GDM1 (cell line): ENCODE results near the gene IGF1.
A peak's percentile ranks its signal among the peaks of the same experiment; 100 is the strongest.

Source experiments
- DNase-seq: peaks from one replicate; lab custom pipeline; 2025; lab: John Stamatoyannopoulos, UW

IGF1 gene

DNA sequence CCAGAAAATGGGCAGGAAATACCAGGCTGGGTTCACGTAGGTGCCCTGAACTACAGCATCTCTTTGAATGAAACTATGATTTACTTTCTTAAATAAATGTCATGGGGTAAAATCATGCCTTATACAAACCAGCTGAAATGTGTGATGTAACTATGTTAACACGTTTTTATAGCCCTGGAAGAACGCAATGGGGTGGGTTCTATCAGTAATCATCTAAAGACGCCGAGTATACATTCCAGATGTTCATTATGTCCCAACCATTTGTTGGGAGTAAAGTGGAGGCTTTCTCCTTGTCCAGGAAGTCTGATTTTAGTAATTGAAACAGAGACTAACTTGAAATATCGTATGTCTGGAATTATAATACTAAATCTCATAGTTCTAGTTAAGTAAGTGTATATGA is 16.2 kb upstream of the IGF1 start:
- DNase-seq = no peak

DNA sequence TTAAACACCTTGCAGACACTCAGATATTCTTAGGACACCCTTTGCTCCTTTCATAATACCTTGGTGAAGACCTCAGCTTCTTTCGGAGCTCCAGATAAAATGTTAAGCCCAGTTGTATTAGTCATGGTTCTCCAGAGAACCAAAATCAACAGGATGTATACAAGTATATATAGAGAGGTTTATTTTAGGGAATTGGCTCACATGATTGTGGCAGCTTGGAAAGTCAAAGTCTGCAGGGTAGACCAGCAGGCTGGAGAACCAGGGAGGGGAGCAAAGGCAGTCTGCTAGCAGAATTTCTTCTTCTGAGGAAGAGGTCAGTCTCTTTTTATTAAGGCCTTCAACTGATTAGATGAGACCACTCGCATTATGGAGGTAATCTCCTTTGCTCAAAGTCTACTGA is 6.9 kb upstream of the IGF1 start:
- DNase-seq = no peak

DNA sequence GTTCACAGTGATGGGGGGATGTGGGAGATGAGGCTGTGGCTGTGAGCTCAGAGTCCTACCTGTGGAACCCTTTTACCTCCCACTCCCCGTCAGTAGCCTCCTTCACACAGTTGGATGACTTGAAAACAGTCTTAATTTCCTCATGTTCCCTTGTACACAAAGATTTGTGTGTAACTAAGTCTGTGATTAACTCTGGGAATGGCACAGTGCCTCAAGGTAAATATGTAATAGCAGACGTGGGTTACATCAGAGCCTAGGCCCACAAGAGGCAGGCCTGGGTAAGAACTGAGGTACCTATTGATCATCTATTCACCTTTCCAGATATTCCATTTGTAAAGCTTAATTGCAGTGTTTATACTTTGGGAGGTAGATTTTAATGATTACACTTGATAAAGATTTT is 5.8 kb upstream of the IGF1 start:
- no peak for DNase-seq

DNA sequence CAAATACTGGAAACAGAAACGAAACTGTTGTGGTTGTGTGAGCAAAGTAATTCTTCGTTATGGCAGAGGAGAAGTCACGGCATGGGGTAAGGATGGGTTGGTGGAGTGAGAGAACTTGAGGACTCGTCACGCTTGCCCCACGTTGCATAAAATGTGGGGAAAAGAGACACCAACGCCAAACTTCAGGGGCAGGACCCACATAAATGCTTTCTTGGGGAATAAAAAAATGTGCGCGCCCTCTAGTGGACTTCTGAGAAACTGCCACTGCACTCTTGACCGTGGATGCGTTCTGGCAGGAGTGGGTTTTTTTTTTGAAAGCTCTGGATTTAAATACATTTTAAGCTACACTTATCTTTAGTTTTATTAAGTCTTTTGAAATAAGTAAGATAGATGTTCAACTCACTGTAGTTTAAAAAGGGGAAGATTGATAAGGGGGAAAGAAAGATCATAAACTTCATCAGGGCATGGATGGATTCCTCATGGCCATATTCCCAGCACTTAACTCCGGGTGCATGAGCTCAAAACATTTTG is 4.1 kb upstream of the IGF1 start:
- peak; percentile 4 for DNase-seq

DNA sequence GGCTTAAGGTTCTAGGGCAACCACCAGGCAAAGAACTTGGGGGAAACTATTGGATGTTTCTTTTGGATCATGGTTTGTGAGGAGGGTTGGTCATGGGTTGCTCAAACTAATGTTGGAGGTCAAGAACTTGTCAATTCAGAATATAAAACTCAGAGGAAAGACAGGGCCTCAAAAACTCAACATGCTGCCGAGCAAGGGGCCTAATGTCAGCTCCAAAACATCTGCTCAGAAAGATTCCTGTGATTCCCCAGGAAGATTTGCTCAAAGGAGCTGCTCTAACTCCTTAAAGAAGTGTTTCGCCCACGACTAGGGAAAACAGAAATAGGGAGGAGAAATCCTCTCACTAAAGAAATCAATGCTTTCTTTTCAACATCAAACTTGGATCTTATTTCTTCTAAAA is 3.7 kb upstream of the IGF1 start:
- no peak for DNase-seq

DNA sequence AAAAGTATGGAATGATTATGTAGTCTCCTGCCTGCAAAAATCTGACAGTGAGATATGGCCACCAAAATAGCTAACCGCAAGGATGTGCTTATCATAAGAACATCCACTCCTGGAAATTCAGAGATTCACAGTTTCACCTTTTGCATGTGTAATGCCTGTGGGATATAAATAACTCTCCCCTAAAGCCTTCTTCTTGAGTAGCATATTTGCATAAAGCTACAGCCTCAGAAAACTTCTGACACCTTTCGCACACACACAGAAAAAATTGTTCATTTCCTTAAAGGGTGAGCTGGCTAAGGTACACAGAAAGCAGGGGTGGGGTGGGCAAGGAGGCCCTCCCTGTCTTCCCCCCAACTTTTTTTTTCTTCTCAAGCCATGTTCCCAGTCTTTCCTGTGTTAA is 3.1 kb upstream of the IGF1 start:
- DNase-seq = no peak

DNA sequence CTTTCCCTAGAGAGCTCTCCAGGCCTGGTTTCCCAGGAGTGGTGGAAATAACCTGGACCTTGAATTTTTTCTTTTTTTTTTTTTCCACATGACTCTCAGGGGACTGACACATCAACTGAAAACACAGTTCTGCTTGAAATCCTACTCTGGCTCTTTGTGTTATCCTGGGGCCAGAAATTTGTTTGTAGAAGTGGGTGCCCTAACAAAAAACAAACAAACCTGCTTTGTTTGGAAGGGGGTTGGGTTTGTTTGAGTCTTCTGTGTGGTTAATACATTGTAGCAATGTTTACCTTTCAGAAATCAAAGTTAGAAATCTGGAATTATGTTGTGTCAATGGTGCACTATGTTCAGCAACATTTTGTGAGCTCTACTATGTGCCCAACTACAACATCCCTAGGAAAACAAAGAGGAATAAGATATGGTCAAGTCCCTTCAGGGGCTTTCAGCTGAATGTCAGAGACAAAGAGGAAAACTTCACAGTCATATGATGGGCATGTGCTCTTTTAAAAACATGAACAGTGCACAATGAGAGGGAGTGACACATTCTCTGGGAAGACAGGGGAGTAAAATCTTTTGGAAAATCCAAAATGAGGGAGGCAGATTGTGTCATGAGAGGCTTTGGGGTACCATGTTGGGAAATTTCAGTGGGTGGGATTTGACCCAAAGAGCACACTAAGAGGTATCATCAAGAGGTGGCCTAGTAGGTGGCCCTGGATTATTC is 1.5 kb upstream of the IGF1 start:
- no peak for DNase-seq

DNA sequence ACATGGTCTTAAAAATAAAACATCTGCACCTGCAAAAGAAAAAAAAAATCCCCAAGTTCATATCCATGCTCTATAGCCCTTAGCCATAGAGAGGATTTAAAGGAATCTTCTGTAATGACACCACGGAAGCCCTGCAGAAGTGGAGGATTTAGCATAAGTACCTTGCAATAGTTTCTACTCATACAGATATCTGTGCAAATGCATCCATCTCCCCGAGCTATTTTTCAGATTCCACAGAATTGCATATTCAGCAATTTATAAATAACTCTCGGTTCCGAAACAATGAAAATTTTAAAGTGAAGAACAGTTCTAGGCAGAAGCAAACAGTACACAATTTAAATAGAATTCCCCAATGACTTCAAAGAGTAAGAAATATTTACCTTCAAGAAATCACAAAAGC is 424 bp downstream of the IGF1 start:
- DNase-seq = no peak

DNA sequence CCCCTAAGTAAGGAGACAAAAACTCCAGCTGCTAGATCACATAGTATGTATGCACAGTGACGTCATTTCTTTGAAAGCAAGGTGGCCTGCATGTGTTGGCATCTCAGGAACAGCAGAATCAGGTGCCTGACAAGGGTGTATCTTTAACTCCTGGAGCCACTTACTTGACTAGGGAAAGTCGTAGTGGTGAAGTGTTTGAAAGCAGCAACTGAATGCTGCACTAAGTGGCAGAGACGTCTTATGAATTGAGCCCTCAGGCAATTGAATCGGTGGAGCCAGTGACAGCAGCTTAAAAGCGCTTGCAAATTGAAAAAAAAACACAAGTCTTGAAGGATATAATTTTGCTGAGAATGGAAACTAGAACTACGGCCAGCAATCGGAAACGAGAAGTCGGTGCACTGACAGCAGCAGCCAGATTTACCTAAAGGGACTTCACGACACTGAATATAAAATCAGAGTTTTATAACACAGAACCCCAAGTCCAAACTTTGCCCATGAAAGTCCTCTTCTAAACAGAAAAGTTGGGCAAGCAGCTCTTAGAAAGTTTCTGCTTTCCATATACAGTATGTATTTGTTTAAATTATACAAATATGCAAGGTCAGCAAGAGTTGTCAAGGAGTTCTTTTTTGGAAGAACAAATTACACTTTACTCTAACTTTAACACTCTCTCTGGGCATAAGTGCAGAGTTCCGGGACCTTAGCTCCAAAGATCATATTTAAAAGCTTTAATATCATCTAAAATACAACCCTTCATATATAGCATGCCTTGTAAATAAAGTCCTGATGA is 1.1 kb downstream of the IGF1 start:
- no peak for DNase-seq

DNA sequence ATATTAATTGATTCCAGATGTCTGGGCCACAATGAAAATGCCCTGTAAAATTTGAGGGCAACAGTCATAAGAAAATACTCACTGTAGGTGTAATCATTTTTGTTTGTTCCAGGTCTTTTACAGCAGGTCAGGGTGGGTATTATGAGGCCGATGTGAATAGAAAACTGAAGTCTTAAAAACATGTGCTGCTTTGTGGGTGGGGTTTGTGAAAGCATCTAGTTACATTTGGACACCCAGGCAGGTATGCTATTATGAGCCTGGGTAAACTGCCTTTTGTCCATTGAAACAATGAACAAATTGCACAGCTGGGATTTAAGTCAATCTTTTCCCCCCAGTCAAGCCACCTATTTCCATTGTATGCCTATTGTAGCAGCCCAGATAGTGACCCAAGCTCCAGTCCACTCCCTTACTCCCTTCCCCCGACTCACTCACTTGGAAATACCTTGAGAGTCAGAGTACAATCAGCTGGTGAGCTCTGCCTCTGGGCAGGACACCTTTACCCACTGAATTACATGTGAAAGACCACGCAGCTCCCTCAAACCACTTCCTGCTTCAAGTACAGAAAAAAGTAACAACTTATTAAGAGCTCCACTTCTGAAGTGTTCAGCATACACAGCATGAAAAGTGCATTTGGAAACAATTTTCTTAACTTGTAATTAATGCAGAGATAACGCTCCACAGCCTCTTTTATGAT is 1.8 kb downstream of the IGF1 start:
- no peak for DNase-seq

DNA sequence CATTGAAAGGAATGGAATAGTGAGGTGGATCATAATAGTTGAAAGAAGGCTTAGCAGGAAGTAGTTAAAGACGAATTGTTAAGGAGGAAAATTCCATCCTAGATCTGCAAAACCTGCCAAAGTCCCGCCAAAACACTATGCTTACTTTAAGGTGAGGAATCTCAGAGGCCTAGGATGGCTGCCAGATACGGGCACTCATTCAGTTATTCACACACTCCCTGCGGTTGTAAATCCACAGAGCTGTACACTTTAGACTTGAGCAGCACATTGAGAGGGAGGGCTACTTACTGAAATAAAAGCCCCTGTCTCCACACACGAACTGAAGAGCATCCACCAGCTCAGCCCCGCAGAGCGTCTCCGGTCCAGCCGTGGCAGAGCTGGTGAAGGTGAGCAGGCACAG is 5.0 kb downstream of the IGF1 start:
- DNase-seq = no peak

DNA sequence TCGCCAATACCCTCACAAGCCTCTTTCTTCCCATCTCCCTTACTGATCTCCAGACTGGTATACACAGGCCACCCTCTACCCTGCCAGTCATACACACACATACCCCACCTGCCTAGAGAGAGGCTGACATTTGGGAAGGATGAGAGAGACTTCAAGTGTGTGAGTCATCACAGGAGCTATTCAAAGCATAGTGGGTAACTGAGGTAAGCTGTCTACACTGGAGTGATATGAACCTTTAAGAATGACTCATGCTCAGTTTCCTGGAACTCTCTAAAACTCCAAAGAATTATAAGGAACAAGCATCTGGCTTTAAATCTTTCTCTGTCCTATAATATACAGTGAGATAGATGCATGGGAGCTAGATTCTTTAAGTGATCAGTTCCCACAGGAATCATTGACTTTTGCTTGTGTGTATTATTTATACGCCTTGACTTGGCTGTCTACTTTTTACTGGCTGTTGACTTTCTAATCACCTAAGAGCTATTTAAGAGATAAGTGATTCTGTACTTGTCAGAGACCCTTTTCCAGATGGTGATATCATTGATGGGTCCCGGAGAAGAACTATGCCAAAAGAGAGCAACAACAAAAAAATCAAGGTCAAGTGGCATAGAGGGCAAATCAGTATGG is 5.8 kb downstream of the IGF1 start:
- no peak for DNase-seq

DNA sequence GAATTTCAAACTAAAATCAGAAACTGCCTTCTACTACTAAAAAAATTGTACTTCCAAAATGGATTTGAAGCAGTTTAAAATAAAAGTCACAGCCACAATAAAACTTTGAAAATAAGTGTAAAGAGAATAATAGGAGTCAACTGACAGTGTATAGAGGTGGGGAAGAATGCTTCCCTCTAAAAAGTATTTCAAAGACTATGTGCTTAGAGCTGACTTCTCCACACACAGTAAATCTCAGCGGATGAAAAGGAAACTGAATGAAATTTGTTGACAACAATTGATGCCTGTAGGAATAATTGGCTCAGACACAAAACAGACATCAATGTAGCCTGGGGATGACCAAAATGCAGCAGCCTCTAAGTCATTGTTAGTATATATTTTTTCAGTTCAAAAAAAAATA is 7.9 kb downstream of the IGF1 start:
- no peak for DNase-seq

DNA sequence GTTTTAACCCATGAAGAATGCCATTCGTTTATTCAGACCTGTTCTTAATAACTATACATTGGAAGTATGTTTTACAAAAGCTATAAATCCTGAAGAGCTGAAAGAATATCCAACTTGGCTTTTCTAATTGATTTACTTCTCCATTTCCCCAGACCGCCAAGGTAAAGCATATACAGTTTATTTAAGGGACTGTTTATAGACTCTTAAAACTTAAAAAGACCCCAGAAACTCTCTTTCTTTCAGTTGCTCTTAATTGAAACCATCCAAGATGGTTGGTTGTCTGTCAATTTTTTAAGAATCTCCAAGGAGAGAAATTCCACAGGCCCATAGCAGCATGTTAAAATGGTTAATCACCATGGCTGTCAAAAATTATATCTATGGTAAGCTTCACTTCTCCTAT is 8.8 kb downstream of the IGF1 start:
- DNase-seq = no peak

DNA sequence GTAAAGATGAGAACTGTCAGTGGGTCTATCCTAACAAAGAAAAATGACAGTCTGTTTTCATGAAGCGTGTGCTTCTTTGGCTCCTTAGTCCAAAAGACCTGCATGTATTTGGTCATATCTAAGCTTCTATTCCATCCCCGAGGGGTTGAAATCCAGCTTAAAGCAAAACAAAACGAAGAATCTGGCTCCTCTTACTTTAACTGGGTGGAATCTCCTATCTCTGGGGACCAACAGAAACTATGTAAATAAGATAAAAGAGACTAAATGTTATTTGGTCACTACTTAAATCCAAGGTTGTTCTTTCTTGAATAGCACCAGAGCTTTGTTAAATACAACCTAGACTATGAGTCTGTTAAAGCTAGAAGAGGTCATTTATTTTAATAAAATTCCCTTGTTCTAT is 9.4 kb downstream of the IGF1 start:
- DNase-seq = no peak

DNA sequence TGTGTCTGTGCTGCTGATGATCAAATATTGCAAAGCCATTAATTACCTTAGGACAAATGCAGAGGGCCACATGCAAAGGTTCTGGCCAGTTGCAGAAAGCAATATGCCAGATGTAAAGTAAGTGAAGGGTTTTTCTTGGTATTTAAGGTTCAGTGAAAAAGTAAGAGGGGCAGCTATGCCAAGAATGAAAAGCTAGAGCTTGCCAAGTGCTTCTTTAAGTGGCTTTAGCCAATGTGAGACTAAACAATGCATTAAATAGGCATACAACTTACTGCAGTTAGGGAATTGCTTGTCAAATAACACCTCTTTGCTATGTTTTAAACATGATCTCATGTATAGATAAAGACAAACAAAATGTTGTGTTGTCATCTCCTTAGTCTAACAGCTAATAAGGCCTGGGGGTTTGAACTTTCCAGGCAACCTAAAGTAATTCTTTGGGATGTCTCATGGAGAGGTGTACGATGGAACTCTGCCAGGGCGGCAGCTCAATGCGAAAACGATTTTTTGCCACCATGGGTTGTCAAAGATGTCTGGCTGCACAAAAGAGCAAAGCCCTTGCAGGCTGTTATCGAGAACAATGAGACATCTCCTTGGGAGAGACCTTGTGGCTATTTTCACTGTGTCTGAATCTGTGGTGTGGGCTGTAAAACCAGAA is 12.0 kb downstream of the IGF1 start:
- no peak for DNase-seq

DNA sequence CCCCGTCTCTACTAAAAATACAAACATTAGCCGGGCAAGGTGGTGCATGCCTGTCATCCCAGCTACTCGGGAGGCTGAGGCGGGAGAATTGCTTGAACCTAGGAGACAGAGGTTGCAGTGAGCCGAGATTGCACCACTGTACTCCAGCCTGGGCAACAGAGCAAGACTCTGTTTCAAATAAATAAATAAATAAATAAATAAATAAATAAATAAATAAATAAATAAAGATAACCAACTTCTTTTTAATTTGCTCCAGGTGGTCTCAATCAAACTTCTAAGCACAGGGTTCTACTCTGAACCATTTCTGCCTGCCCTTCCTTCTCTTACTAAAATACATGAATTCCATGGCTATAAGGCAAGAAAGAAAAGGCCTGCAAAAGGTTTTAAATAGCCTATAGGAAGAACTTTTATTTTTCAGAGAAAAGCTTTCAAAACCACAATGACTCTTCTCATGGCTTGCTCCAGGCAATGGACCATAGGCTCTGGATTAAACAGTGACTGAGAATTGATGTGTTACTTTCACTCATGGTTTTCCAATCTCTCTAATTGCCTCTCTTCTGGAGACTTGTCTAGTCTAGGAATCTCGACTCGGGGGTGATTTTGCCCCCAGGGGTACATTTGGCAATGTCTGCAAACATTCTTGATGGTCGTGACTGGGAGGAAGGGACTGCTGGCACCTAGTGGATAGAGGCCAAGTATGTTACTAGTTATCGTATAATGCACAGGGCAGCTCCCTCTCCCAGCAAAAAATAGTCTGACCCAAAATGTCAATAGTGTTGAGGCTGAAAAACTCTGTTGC is 14.4 kb downstream of the IGF1 start:
- DNase-seq = no peak

DNA sequence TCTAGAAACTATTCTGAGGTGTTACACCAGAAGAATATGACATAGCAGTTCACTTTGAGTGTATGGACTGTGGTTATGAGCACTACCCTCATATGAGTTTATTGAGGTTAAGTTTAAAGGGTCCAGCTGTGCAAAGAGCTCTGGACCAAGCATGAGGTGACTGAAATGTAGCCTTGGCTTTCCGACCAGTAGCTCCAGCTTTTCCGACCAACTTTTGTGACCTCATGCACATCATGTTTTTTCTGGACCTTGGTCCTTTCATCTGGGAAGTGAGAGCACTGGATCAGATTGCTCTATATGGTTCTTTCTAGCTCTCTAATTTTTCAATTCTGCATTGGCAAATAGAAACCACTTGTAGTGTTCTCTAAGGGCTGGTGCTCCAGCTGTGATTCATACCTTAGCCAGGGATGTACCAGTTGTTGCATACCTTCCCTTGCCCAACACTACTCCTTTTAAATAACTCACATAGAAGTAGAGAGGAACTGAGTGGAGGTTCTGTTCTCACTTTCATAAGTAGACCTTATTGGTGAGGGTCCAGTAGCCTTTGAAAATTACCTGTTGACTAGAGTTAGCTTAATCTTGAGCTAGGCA is 16.6 kb downstream of the IGF1 start:
- no peak for DNase-seq

DNA sequence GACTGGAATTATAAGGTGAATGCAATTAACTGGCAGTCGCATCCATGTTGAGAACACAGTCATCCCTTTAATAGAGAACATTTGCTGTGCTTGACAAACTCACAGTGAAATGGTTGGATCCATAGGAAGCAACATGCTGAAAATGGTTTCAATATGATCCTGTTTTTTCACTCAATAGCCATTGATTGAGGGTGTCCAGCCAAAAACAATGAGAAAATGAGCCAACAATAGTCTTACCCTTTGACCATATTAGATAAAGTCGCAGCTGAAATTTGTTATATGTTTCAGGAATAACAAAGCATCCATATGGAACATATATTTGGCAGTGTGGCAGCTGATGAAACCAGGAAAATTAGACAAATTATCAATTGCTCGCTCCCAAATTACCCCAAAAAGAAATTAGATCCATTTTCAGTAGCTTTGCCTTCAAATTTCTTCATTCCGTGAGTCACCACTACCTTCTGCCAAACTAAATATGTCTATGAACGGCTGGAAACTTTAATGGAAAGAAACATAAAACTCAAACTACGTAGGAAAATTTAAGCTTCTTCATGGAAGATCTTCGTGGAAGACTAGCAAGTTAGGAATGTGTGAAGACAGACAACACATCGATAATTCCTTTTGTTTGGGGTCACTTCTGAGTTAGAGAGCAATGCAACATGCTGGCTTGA is 17.4 kb downstream of the IGF1 start:
- DNase-seq = no peak

DNA sequence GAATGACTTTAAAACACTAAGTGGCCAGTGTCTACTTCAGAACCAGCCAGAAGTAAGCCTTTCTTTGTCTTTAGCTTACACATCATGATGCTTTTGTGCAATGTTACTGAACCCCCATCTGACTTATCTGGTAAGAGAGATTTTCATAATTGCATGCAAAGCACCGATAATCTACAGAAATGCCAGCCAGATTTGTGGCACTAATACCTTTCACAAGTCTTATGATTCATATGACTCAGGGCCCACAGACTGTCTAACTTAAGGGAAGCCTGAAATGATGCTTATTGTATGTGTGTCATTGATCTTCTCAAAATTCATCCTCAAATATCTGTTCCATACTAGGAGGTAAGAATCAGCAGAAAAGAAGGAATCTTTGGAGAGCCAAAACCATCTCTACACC is 18.0 kb downstream of the IGF1 start:
- no peak for DNase-seq
